Measurements from ENCODE around the gene RICTOR. TPM values are rescaled to one million over a fixed set of nuclear protein-coding genes. Genes with fewer than 3 reads are reported as not detected.

Gene RICTOR
- total RNA-seq, 1 donor from 2014 or later = 41.3 TPM

GRCh38 chr5:39100301-39100850, 26.2 kb upstream of the RICTOR start:
- Histone ChIP-seq H3K4me1 (no peaks in the 10 kb centered on the region), H4K20me1 (ENCODE audit: low read depth) (no peaks in the 10 kb centered on the region), H3K9me3 (ENCODE audit: low read depth) (no peaks in the 10 kb centered on the region), H3K36me3 (no peaks in the 10 kb centered on the region), H3F3A (ENCODE audit: low read depth) (no peaks in the 10 kb centered on the region), H3K27ac (no peak overlapping the region), H3K4me2 (no peak overlapping the region), H3K9ac (no peak overlapping the region), H3K79me2 (ENCODE audit: low read depth) (no peaks in the 10 kb centered on the region), H3K4me3 (no peak overlapping the region), H3K27me3 (no peaks in the 10 kb centered on the region), H2AFZ (replicated peaks) (no peak overlapping the region)
- Mint-ChIP-seq H3K4me3 (no peak overlapping the region), H3K36me3 (no peaks in the 10 kb centered on the region), H3K9me3 (no peaks in the 10 kb centered on the region), H3K27ac (no peak overlapping the region), H3K4me1 (no peaks in the 10 kb centered on the region), H3K27me3 (ENCODE audit: insufficient read depth, low read depth) (no peaks in the 10 kb centered on the region)
- TF ChIP-seq EZH2phosphoT487 (IDR thresholded peaks at IDR 0.05) (no peak), EZH2 (IDR thresholded peaks at IDR 0.05) (no peak), CTCF (IDR thresholded peaks at IDR 0.05) (no peak)
- no peak for DNase-seq (ENCODE audit: low spot score)

GRCh38 chr5:39099831-39100230, 25.6 kb upstream of the RICTOR start:
- Histone ChIP-seq H3K4me1 (no peaks in the 10 kb centered on the region), H3K4me3 (no peak overlapping the region), H3K9me3 (ENCODE audit: low read depth) (no peaks in the 10 kb centered on the region), H3K9ac (no peak overlapping the region), H3K27me3 (no peaks in the 10 kb centered on the region), H3K4me2 (no peak overlapping the region), H2AFZ (replicated peaks) (no peak overlapping the region), H3F3A (ENCODE audit: low read depth) (no peaks in the 10 kb centered on the region), H3K27ac (no peak overlapping the region), H3K79me2 (ENCODE audit: low read depth) (no peaks in the 10 kb centered on the region), H4K20me1 (ENCODE audit: low read depth) (no peaks in the 10 kb centered on the region), H3K36me3 (no peaks in the 10 kb centered on the region)
- TF ChIP-seq EZH2phosphoT487 (IDR thresholded peaks at IDR 0.05) (no peak), EZH2 (IDR thresholded peaks at IDR 0.05) (no peak), CTCF (IDR thresholded peaks at IDR 0.05) (no peak)
- Mint-ChIP-seq H3K36me3 (no peaks in the 10 kb centered on the region), H3K4me1 (no peaks in the 10 kb centered on the region), H3K27me3 (ENCODE audit: insufficient read depth, low read depth) (no peaks in the 10 kb centered on the region), H3K4me3 (no peak overlapping the region), H3K9me3 (no peaks in the 10 kb centered on the region), H3K27ac (no peak overlapping the region)
- no peak for DNase-seq (ENCODE audit: low spot score)

- Histone ChIP-seq H2AFZ (replicated peaks) (no peak overlapping the region), H3K9ac (no peak overlapping the region), H3K79me2 (ENCODE audit: low read depth) (no peaks in the 10 kb centered on the region), H3K27me3 (no peaks in the 10 kb centered on the region), H4K20me1 (ENCODE audit: low read depth) (no peaks in the 10 kb centered on the region), H3K36me3 (no peaks in the 10 kb centered on the region), H3K4me3 (no peak overlapping the region), H3K9me3 (ENCODE audit: low read depth) (no peaks in the 10 kb centered on the region), H3K27ac (no peak overlapping the region), H3K4me2 (no peak overlapping the region), H3K4me1 (no peaks in the 10 kb centered on the region), H3F3A (ENCODE audit: low read depth) (no peaks in the 10 kb centered on the region)
- Mint-ChIP-seq H3K4me1 (peaks cover 3% of the 10 kb centered on the region), H3K27me3 (ENCODE audit: insufficient read depth, low read depth) (no peaks in the 10 kb centered on the region), H3K4me3 (no peak overlapping the region), H3K36me3 (no peaks in the 10 kb centered on the region), H3K27ac (no peak overlapping the region), H3K9me3 (peaks cover 3% of the 10 kb centered on the region)
- no peak for TF ChIP-seq EZH2 (IDR thresholded peaks at IDR 0.05)
- TF ChIP-seq EZH2phosphoT487 (IDR thresholded peaks at IDR 0.05) = no peak
- no peak for TF ChIP-seq CTCF (IDR thresholded peaks at IDR 0.05)
- no peak for DNase-seq (ENCODE audit: low spot score)
Measured at GRCh38 chr5:39093352-39093751, 19.2 kb upstream of the RICTOR start.

Measured in neural progenitor cell (in vitro differentiated cells).